Activated B cell treated with CpG ODN at 0.5 μM for 24 hours (primary cell): ENCODE measurements around the gene HEG1. TPM values are rescaled to one million over a fixed set of nuclear protein-coding genes. Genes with fewer than 3 reads are reported as not detected.

Experiments
- ATAC-seq: fragments of 200-7000 bp; cut with Tn5 transposase; one replicate; pipeline ENCODE4 v1.10.0; 2021; ENCODE audit warnings: low read depth, mild to moderate bottlenecking, moderate library complexity
- CTCF ChIA-PET: fragments of 350-600 bp; sonication (Branson Sonifier 250); formaldehyde crosslinking; loops from one replicate; lab custom pipeline; 2021; ENCODE audit warnings: antibody characterized with exemption; lab: Charles Lee
- POLR2A ChIA-PET: fragments of 350-600 bp; sonication (Branson Sonifier 250); formaldehyde crosslinking; loops from one replicate; lab custom pipeline; 2021; ENCODE audit warnings: antibody characterized with exemption; lab: Charles Lee
- DNase-seq: peaks from one replicate; pipeline ENCODE4 v3.0.0; 2022
- H3K27ac Mint-ChIP-seq: one replicate; pipeline ENCODE4 v1.8.0; 2020; ENCODE audit warnings: mixed read lengths
- H3K27me3 Mint-ChIP-seq: one replicate; pipeline ENCODE4 v1.8.0; 2021; ENCODE audit warnings: mixed read lengths
- H3K36me3 Mint-ChIP-seq: one replicate; pipeline ENCODE4 v1.8.0; 2021; ENCODE audit warnings: low read depth, mixed read lengths
- H3K4me1 Mint-ChIP-seq: one replicate; pipeline ENCODE4 v1.8.0; 2021; ENCODE audit warnings: mixed read lengths
- H3K4me3 Mint-ChIP-seq: one replicate; pipeline ENCODE4 v1.8.0; 2020; ENCODE audit warnings: mild to moderate bottlenecking, mixed read lengths
- H3K9me3 Mint-ChIP-seq: one replicate; pipeline ENCODE4 v1.8.0; 2020; ENCODE audit warnings: mixed read lengths
- intact Hi-C: fragments of 100-400 bp; cut with micrococcal nuclease; formaldehyde crosslinking; loops from one replicate; pipeline ENCODE4 v1.15.1; 2024
- total RNA-seq: library from RNA; stranded (reverse); gene quantifications from 2 replicates; pipeline ENCODE4 v1.2.3, GENCODE V29; 2022
- TF ChIP-seq, protein P1 (sequence below): fragments of 200-600 bp; IDR thresholded peaks from one replicate; pipeline ENCODE4 v1.8.0; 2022; ENCODE audit warnings: antibody characterized with exemption, mild to moderate bottlenecking

HEG1 gene
- total RNA-seq, 1 donor from 2014 or later: 7.2 TPM

GRCh38 chr3:125042725-125043406, 12.9 kb downstream of the HEG1 start:
- Mint-ChIP-seq H3K36me3 (no peaks in the 10 kb centered on the region), H3K9me3 (no peaks in the 10 kb centered on the region), H3K4me1 (no peaks in the 10 kb centered on the region), H3K4me3 (no peak overlapping the region), H3K27me3 (no peaks in the 10 kb centered on the region), H3K27ac (no peak overlapping the region)
- intact Hi-C loops: no loop called here
- CTCF ChIA-PET: no interaction called here
- POLR2A ChIA-PET: no interaction called here
- TF ChIP-seq, protein P1, sequence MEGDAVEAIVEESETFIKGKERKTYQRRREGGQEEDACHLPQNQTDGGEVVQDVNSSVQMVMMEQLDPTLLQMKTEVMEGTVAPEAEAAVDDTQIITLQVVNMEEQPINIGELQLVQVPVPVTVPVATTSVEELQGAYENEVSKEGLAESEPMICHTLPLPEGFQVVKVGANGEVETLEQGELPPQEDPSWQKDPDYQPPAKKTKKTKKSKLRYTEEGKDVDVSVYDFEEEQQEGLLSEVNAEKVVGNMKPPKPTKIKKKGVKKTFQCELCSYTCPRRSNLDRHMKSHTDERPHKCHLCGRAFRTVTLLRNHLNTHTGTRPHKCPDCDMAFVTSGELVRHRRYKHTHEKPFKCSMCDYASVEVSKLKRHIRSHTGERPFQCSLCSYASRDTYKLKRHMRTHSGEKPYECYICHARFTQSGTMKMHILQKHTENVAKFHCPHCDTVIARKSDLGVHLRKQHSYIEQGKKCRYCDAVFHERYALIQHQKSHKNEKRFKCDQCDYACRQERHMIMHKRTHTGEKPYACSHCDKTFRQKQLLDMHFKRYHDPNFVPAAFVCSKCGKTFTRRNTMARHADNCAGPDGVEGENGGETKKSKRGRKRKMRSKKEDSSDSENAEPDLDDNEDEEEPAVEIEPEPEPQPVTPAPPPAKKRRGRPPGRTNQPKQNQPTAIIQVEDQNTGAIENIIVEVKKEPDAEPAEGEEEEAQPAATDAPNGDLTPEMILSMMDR: no peak
- DNase-seq: no peak
- no peak for ATAC-seq

GRCh38 chr3:125039131-125040100, 16.4 kb downstream of the HEG1 start:
- DNase-seq (no peak), ATAC-seq (no peak)
- Mint-ChIP-seq H3K27ac (no peak overlapping the region), H3K9me3 (no peaks in the 10 kb centered on the region), H3K4me3 (no peak overlapping the region), H3K27me3 (no peaks in the 10 kb centered on the region), H3K4me1 (peaks cover 2% of the 10 kb centered on the region), H3K36me3 (peaks cover 6% of the 10 kb centered on the region)
- POLR2A ChIA-PET: interaction anchor here (0.7 kb wide), 1 partner anchor 481 kb away, joined by 4 read pairs; the partner anchor contains the start of gene SNX4
- TF ChIP-seq, protein P1: no peak
- intact Hi-C loops: no loop called here
- CTCF ChIA-PET: no interaction called here

DNA sequence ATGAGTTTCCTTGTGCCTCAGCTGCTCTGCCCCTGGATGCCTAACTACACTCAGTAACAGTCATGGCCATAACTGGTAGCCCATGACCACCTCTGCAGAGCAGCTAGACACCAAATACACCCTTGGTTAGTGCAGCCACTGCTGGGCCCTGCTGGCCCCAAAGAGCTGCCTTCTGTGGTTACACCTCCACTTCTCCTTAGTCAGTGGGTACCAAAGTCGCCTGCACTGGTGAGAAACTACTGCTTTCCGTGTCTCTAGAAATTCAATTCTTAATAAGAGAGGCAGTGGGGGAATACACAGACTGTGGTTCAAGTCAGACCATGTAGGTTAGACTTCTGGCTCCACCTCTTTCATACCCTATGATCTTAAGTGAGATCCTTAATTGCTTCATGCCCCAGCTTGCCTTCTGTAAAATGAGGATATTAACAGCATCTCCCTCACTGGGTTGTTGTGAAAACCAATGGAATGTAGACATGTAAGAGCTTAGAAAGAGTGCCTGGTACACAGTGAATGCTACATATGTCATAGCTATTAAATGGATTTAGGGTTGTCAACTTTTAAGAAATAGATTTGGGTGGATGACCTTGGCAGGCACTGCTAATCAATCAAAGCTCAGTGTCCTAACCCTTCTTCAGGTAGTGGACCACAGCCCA, 18.2 kb downstream of the HEG1 start:
- no peak for ATAC-seq
- intact Hi-C loops: loop anchor here (2.0 kb wide), 1 partner anchor 17 kb away; the partner anchor contains the start of gene HEG1
- no peak for DNase-seq
- POLR2A ChIA-PET: interaction anchor here (0.6 kb wide), 1 partner anchor 71 kb away, joined by 5 read pairs; no protein-coding TSS in a partner anchor
- Mint-ChIP-seq H3K4me1 (peaks cover 2% of the 10 kb centered on the region), H3K9me3 (no peaks in the 10 kb centered on the region), H3K27me3 (no peaks in the 10 kb centered on the region), H3K27ac (no peak overlapping the region), H3K36me3 (peaks cover 6% of the 10 kb centered on the region), H3K4me3 (no peak overlapping the region)
- TF ChIP-seq, protein P1: no peak
- CTCF ChIA-PET: no interaction called here

GRCh38 chr3:125035217-125035616, 20.6 kb downstream of the HEG1 start:
- Mint-ChIP-seq H3K27me3 (no peaks in the 10 kb centered on the region), H3K27ac (no peak overlapping the region), H3K9me3 (no peaks in the 10 kb centered on the region), H3K4me3 (no peak overlapping the region), H3K4me1 (peaks cover 10% of the 10 kb centered on the region), H3K36me3 (peaks cover 6% of the 10 kb centered on the region)
- DNase-seq: no peak
- TF ChIP-seq, protein P1: no peak
- POLR2A ChIA-PET: interaction anchor here (1.0 kb wide), 1 partner anchor 17 kb away, joined by 3 read pairs; no protein-coding TSS in a partner anchor
- ATAC-seq: peak; percentile 56
- CTCF ChIA-PET: no interaction called here
- intact Hi-C loops: no loop called here
